Upper lobe of left lung (tissue), 6 donors: Measurements from ENCODE around the gene APPBP2. TPM values are rescaled to one million over a fixed set of nuclear protein-coding genes. Genes with fewer than 3 reads are reported as not detected.

Source experiments
- ATAC-seq, 2 donors: fragments of 200-7000 bp; cut with Tn5 transposase; one replicate each; pipeline ENCODE4 v1.9.1; 2022; ENCODE audit warnings: mild to moderate bottlenecking in 2 of 2, moderate library complexity in 2 of 2; ENCODE audit not compliant: low FRiP score in 2 of 2
- DNase-seq, 2 donors: peaks; one replicate each; pipeline ENCODE4 v3.0.0-alpha.2; 2019 to 2020
- H3K27ac ChIP-seq, 4 donors: fragments of 200-600 bp; sonication (generic); one replicate each; pipeline ENCODE4 v1.5.1; 2016 to 2019
- H3K27me3 ChIP-seq, 4 donors: fragments of 200-600 bp; sonication (generic); one replicate each; pipeline ENCODE4 v1.5.1; 2017 to 2019
- H3K36me3 ChIP-seq, 4 donors: fragments of 200-600 bp; sonication (generic); one replicate each; pipeline ENCODE4 v1.5.1; 2016 to 2019
- H3K4me1 ChIP-seq, 4 donors: fragments of 200-600 bp; sonication (generic); one replicate each; pipeline ENCODE4 v1.5.1; 2018 to 2019
- H3K4me3 ChIP-seq, 4 donors: fragments of 200-600 bp; sonication (generic); one replicate each; pipeline ENCODE4 v1.5.1; 2017 to 2019; ENCODE audit warnings: mild to moderate bottlenecking in 2 of 4, moderate library complexity in 1 of 4
- H3K9me3 ChIP-seq, 4 donors: fragments of 200-600 bp; sonication (generic); one replicate each; pipeline ENCODE4 v1.5.1; 2018 to 2019
- EP300 ChIP-seq, 4 donors: sonication (generic); formaldehyde crosslinking; IDR thresholded peaks; one replicate each; pipeline ENCODE4 v1.5.1; 2017; ENCODE audit warnings: antibody characterized with exemption in 4 of 4, control low read depth in 2 of 4
- POLR2A ChIP-seq, 4 donors: fragments of 450-650 bp; IDR thresholded peaks; one replicate each; pipeline ENCODE4 v1.5.1; 2016 to 2017; ENCODE audit warnings: antibody characterized with exemption in 4 of 4, mild to moderate bottlenecking in 2 of 4
- POLR2AphosphoS5 ChIP-seq, 2 donors: sonication (generic); formaldehyde crosslinking; IDR thresholded peaks; one replicate each; pipeline ENCODE4 v1.5.1; 2017; ENCODE audit warnings: antibody characterized with exemption in 2 of 2
- WGBS, 2 donors: methylation state at CpG; one replicate each; pipeline ENCODE4 v1.1.5; 2017 to 2018; 5-methylcytosine and 5-hydroxymethylcytosine counted together
- total RNA-seq, 6 donors: library from RNA; depleted of rRNA in 4 of 6; stranded (reverse); fragments of >200 nt in 4 of 6; gene quantifications; one replicate each; pipeline versions ENCODE4 v1.1.0 to v1.2.1, GENCODE V29; 2016 to 2021
- TF ChIP-seq, protein P1 (sequence below), 6 experiments: fragments of 450-650 bp in 4 of 6; fragments of 200-600 bp in 2 of 6; sonication (generic) in 2 of 6; IDR thresholded peaks; one replicate each; pipeline ENCODE4 v1.5.1; 2016 to 2019; ENCODE audit warnings: antibody characterized with exemption in 6 of 6
- donor health status: DM: no; HTN: no; CAD: no; lungs with moderate emphysema.
- donor health status: DM: no; HTN: yes; CAD: no; lungs with severe emphysema.

APPBP2 gene
- total RNA-seq, 6 donors from 2014 or later = 17.4 to 42.9 (median 28.7) TPM

GRCh38 chr17:60528828-60529227 lies 2.8 kb upstream of the APPBP2 start:
- no peak overlapping the region for H3K27ac ChIP-seq
- no peaks in the 10 kb centered on the region for H3K9me3 ChIP-seq
- ATAC-seq (no peak), DNase-seq (no peak)
- H3K4me1 ChIP-seq = peaks cover 5 to 18% (median 8%) of the 10 kb centered on the region in 4 donors
- no peak overlapping the region for H3K4me3 ChIP-seq
- H3K36me3 ChIP-seq = no peaks in the 10 kb centered on the region
- WGBS, 2 donors = 100% methylated on average over 3 of the region's 3 CpGs; no CpG with 5 or more reads in 1 of the 2 donors
- TF ChIP-seq POLR2A (IDR thresholded peaks at IDR 0.05) (no peak), POLR2AphosphoS5 (IDR thresholded peaks at IDR 0.05) (no peak), EP300 (IDR thresholded peaks at IDR 0.05) (no peak)
- TF ChIP-seq, protein P1, sequence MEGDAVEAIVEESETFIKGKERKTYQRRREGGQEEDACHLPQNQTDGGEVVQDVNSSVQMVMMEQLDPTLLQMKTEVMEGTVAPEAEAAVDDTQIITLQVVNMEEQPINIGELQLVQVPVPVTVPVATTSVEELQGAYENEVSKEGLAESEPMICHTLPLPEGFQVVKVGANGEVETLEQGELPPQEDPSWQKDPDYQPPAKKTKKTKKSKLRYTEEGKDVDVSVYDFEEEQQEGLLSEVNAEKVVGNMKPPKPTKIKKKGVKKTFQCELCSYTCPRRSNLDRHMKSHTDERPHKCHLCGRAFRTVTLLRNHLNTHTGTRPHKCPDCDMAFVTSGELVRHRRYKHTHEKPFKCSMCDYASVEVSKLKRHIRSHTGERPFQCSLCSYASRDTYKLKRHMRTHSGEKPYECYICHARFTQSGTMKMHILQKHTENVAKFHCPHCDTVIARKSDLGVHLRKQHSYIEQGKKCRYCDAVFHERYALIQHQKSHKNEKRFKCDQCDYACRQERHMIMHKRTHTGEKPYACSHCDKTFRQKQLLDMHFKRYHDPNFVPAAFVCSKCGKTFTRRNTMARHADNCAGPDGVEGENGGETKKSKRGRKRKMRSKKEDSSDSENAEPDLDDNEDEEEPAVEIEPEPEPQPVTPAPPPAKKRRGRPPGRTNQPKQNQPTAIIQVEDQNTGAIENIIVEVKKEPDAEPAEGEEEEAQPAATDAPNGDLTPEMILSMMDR (IDR thresholded peaks at IDR 0.05) = no peak
- H3K27me3 ChIP-seq = no peaks in the 10 kb centered on the region

DNA sequence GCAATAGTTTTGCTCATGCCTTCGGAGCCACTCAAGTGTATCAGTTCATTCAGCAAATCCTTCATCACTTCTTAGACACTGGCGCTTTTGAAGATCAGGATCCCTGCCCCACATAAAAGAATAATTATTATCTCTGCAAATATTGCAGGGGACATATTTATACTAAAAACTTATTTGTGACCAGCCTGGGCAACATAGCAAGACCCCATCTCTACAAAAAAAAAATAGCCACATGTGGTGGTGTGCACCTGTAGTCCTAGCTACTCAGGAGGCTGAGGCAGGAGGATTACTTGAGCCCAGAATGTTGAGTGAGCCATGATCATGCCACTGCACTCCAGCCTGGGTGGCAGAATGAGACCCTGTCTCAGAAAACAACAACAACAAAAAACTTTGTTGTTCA lies 1.7 kb upstream of the APPBP2 start:
- peaks cover 14 to 29% (median 19%) of the 10 kb centered on the region in 4 donors for H3K4me1 ChIP-seq
- H3K9me3 ChIP-seq = no peaks in the 10 kb centered on the region
- H3K36me3 ChIP-seq = no peaks in the 10 kb centered on the region
- TF ChIP-seq EP300 (IDR thresholded peaks at IDR 0.05) = no peak
- TF ChIP-seq, protein P1 (IDR thresholded peaks at IDR 0.05) = no peak
- DNase-seq (no peak), ATAC-seq (no peak)
- WGBS, 2 donors = 96 to 100% methylated on average over 2 of the region's 2 CpGs
- H3K27me3 ChIP-seq = no peaks in the 10 kb centered on the region
- no peak overlapping the region for H3K4me3 ChIP-seq
- H3K27ac ChIP-seq = no peak overlapping the region

DNA sequence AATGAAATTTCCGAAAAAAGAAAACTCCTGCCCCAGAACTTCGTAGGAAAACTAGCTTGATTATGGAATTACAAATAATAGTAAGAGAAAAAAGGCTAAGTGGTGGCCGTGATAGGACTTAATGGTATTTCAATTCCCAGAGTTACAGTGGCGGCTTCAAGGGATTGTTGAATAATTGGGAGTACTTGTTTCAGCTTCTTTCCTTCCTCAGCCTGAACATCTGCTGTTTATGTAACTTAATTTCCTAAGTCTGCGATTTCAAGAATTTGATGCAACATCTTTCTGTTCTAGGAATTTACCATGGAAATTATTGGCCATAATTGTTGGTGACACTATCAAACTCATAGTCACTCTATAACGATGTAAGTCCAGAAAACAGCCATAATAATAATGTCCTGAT lies 684 bp upstream of the APPBP2 start:
- TF ChIP-seq EP300 (IDR thresholded peaks at IDR 0.05) = no peak
- DNase-seq (no peak), ATAC-seq (no peak)
- H3K4me1 ChIP-seq = peaks cover 20 to 31% (median 26%) of the 10 kb centered on the region in 4 donors
- no peaks in the 10 kb centered on the region for H3K36me3 ChIP-seq
- H3K9me3 ChIP-seq = no peaks in the 10 kb centered on the region
- peak overlapping the region; percentile 98 to 100 (median 99) for H3K27ac ChIP-seq
- no peaks in the 10 kb centered on the region for H3K27me3 ChIP-seq
- peak overlapping the region in 3 of 4 donors; percentile 66 to 83 (median 78) for H3K4me3 ChIP-seq
- WGBS, 2 donors = 7 to 11% methylated on average over 6 of the region's 6 CpGs

GRCh38 chr17:60525328-60525684 lies 736 bp downstream of the APPBP2 start:
- H3K4me1 ChIP-seq = peaks cover 20 to 37% (median 32%) of the 10 kb centered on the region in 4 donors
- peaks cover 0 to 1% (median under 1%) of the 10 kb centered on the region in 4 donors for H3K36me3 ChIP-seq
- no peaks in the 10 kb centered on the region for H3K27me3 ChIP-seq
- H3K27ac ChIP-seq = peak overlapping the region; percentile 98 to 100 (median 99)
- TF ChIP-seq, protein P1 (IDR thresholded peaks at IDR 0.05) = no peak
- TF ChIP-seq POLR2A (IDR thresholded peaks at IDR 0.05) = no peak
- no peak for TF ChIP-seq EP300 (IDR thresholded peaks at IDR 0.05)
- TF ChIP-seq POLR2AphosphoS5 (IDR thresholded peaks at IDR 0.05) = no peak
- 0 to 3% methylated on average over 11 of the region's 11 CpGs for WGBS, 2 donors
- ATAC-seq (peak; percentile 6 to 31), DNase-seq (no peak)
- H3K4me3 ChIP-seq = peak overlapping the region; percentile 66 to 87 (median 80)
- H3K9me3 ChIP-seq = no peaks in the 10 kb centered on the region

- WGBS, 2 donors = 15 to 18% methylated on average over 9 of the region's 9 CpGs
- H3K4me3 ChIP-seq = peak overlapping the region; percentile 66 to 87 (median 80)
- peaks cover 0 to 8% (median 5%) of the 10 kb centered on the region in 4 donors for H3K36me3 ChIP-seq
- ATAC-seq (no peak), DNase-seq (no peak)
- no peaks in the 10 kb centered on the region for H3K9me3 ChIP-seq
- H3K4me1 ChIP-seq = peaks cover 20 to 37% (median 32%) of the 10 kb centered on the region in 4 donors
- H3K27ac ChIP-seq = peak overlapping the region; percentile 98 to 100 (median 99)
- no peaks in the 10 kb centered on the region for H3K27me3 ChIP-seq
- TF ChIP-seq, protein P1 (IDR thresholded peaks at IDR 0.05) = no peak
- TF ChIP-seq POLR2A (IDR thresholded peaks at IDR 0.05) (no peak), POLR2AphosphoS5 (IDR thresholded peaks at IDR 0.05) (no peak)
These were observed 1.3 kb downstream of the APPBP2 start for GRCh38 chr17:60524463-60525327.
